ENCODE results near the gene NR5A1.

The NR5A1 gene

DNA sequence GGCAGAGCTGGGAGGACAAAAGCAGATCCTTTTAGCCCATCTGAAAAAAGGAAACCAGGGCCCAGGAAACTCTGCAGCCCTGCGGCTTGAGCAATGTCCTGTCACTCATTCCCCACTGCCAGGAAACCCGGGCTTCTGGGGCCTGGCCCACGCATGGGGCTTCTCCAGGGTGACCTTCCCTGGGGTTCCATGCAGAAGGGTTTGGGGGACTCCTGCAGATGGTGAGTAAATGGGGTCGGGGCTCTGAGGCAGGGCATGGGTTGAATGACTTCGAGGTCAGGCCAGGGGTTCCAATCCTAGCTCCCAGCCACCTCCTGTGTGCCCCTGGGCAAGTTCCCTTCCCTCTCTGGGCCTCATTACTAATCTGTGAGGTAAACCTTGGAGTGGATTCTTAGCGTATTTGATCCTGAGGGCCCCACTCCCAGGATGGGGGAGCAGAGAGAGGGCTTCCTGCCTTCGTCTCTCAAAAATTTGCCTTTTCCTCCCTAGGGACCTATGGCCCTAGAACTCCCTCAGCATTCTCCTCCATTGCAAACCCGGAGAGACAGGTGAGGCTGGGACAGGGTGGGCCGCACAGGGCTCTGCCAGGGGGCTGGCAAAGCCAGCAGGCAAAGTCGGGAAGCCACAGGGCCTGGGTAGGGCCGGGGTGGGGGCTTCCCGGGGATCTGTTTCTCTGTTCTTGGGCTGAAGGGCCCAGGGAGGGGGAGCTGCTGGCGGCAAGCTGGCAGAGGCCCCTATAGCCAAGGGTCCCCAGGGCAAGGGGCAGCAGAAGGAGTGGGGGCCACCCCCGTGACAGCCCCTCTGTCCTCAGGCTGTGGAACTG, 31.1 kb downstream of the NR5A1 start:
- no peak for TF ChIP-seq GATA3 (IDR thresholded peaks at IDR 0.05; ENCODE audit: low read depth, low read length)
- TF ChIP-seq GATA2 (IDR thresholded peaks at IDR 0.05; ENCODE audit: low read depth, low read length): no peak

DNA sequence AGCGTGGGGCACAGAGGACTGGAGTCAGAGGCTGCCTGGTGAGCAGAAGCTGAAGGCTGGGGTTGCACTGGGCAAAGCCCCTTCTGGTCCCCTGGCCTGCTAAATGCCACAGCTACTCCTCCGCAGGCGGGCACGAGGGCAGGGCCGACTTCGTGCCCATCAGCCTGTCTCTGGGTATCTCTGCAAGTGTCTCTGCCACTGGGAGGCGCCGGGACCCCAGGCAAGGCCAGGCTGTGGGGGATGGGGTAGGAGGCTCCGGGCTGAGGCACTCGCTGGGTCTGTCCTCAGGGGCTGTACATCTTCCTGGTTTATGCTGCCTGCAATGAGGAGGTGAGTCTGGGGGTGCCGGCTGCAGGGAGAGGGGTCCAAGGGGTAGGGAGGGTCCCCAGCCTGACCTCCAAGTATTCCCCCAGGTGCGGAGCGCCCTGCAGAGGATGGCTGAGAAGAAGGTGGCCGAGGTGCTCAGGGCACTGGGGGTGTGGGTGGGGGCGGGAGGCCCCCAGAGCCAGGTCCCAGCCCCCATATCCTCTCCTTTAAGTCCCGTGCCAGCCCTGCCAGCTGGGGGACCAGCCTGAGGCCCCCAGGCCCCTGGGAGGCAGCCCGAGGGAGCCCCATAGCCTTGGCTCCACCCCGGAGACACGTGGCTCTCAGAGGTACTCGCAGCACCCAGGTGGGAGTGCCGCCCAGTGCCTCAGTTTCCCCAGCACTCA, 31.9 kb downstream of the NR5A1 start:
- TF ChIP-seq GATA2 (IDR thresholded peaks at IDR 0.05; ENCODE audit: low read depth, low read length): no peak

DNA sequence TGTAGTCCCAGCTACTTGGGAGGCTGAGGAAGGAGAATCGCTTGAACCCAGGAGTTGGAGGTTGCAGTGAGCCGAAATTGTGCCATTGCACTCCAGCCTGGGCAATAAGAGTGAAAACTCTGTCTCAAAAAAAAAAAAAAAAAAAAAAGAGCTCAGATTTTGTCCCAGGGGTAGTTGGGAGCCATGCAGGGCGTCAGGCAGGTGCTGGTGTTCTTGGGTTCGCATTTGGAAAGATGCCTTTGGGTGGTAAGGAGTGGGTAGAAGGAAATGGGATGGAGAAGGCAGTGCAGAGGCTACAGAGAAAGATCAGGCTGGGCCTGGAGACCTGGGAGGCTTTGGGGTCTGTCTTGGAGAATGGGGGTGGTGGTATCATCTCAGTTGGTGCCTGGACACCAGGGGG, 33.0 kb downstream of the NR5A1 start:
- TF ChIP-seq GATA2 (IDR thresholded peaks at IDR 0.05; ENCODE audit: low read depth, low read length) (no peak), GATA3 (IDR thresholded peaks at IDR 0.05; ENCODE audit: low read depth, low read length) (no peak)

DNA sequence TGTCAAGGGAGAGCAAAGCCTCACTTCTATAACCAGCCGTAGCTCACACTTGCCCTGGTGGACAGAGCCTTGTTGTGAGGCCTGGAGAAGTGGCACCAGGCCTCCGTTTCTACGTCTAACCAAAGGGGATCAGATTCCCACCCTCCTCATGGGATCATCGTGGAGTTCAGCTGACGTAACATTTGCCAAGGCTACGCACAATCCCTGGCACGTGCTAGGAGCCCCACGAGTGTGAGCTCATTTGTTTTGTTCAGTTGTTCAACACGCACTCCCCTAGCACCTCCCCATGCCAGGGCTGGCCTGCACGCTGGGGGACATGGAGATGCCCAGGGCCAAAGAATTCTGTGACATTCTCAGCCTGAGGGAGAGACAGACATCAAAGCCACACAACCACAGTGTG, 33.9 kb downstream of the NR5A1 start:
- TF ChIP-seq GATA2 (IDR thresholded peaks at IDR 0.05; ENCODE audit: low read depth, low read length) (no peak), GATA3 (IDR thresholded peaks at IDR 0.05; ENCODE audit: low read depth, low read length) (no peak)

DNA sequence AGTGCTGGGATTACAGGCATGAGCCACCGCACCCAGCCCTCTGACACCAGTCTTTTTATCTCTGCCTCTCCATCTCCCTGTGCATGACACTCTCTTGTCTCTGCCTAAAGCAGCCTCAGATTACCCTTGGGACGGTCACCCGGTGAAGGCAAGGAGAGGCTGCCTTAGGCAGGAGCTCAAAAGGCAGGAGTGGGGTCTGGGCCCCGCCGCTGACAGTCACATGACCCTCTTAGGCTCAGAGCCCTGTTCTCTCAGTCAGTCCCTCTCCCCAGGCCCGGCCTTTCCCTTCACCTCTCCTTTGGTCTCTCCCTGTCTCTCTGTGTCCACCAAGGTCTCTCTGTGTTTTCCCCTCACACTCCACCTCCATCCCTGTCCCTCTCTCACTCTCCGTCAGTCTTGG, 34.4 kb downstream of the NR5A1 start:
- TF ChIP-seq GATA2 (IDR thresholded peaks at IDR 0.05; ENCODE audit: low read depth, low read length) (no peak), GATA3 (IDR thresholded peaks at IDR 0.05; ENCODE audit: low read depth, low read length) (no peak)

GRCh38 chr9:124471761-124472160, 35.4 kb downstream of the NR5A1 start:
- TF ChIP-seq GATA2 (IDR thresholded peaks at IDR 0.05; ENCODE audit: low read depth, low read length) (no peak), GATA3 (IDR thresholded peaks at IDR 0.05; ENCODE audit: low read depth, low read length) (no peak)

DNA sequence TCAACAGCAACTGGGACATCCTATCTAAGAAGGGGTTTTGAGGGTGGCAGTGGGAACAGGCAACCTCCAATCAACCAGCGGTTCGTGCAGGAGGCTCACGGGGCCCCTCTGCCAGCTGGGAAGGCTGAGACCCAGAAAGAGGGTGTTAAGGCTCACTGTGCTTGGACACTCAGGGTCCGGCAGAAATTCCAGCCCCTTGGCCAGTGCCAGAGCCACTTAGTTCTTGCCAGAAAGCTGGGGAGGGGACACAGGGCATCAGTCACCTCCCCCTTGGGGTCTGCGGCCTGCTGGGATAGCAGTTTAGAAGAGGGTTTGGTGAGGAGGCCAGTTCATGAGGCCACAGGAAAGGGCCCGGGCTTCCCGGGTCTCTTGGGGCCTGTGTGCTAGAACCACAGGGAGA, 36.5 kb downstream of the NR5A1 start:
- TF ChIP-seq GATA2 (IDR thresholded peaks at IDR 0.05; ENCODE audit: low read depth, low read length): no peak
- TF ChIP-seq GATA3 (IDR thresholded peaks at IDR 0.05; ENCODE audit: low read depth, low read length): no peak

GRCh38 chr9:124470306-124470705, 36.9 kb downstream of the NR5A1 start:
- TF ChIP-seq GATA3 (IDR thresholded peaks at IDR 0.05; ENCODE audit: low read depth, low read length) (no peak), GATA2 (IDR thresholded peaks at IDR 0.05; ENCODE audit: low read depth, low read length) (no peak)

- TF ChIP-seq GATA3 (IDR thresholded peaks at IDR 0.05; ENCODE audit: low read depth, low read length): no peak
- TF ChIP-seq GATA2 (IDR thresholded peaks at IDR 0.05; ENCODE audit: low read depth, low read length): no peak
Measured at GRCh38 chr9:124469011-124469832, 38.0 kb downstream of the NR5A1 start.

- TF ChIP-seq GATA2 (IDR thresholded peaks at IDR 0.05; ENCODE audit: low read depth, low read length): no peak
- no peak for TF ChIP-seq GATA3 (IDR thresholded peaks at IDR 0.05; ENCODE audit: low read depth, low read length)
Measured at GRCh38 chr9:124468061-124468740, 39.0 kb downstream of the NR5A1 start.

- no peak for TF ChIP-seq GATA2 (IDR thresholded peaks at IDR 0.05; ENCODE audit: low read depth, low read length)
- no peak for TF ChIP-seq GATA3 (IDR thresholded peaks at IDR 0.05; ENCODE audit: low read depth, low read length)
Measured at GRCh38 chr9:124467410-124468060, 39.7 kb downstream of the NR5A1 start.

GRCh38 chr9:124465736-124466135, 41.5 kb downstream of the NR5A1 start:
- TF ChIP-seq GATA3 (IDR thresholded peaks at IDR 0.05; ENCODE audit: low read depth, low read length) (no peak), GATA2 (IDR thresholded peaks at IDR 0.05; ENCODE audit: low read depth, low read length) (no peak)

DNA sequence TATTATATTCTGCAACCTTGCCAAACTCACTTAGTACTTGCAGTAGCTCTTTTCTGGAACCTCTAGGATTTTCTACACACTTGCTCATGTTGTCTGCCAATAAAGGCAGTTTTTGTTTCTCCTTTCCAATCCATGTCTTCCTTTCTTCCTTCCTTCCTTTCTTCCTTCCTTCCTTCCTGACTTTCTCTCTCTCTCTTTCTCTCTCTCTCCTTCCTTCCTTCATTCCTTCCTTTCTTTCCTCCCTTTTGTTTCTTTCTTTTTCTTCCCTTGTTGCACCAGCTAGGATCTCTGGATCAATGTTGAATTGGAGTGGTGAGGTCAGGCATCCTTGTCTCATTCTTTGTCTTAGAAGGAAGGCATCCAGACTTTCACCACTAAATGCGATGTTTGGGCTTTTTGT, 44.5 kb downstream of the NR5A1 start:
- TF ChIP-seq GATA2 (IDR thresholded peaks at IDR 0.05; ENCODE audit: low read depth, low read length): no peak
- TF ChIP-seq GATA3 (IDR thresholded peaks at IDR 0.05; ENCODE audit: low read depth, low read length): no peak

Data from SH-SY5Y (cell line).